ENCODE measurements around the gene BCAS3.

GRCh38 chr17:60863892-60864707 is 186.4 kb downstream of the BCAS3 start:
- TF ChIP-seq CTCF (IDR thresholded peaks at IDR 0.05), result no peak
- no peak for TF ChIP-seq EZH2 (IDR thresholded peaks at IDR 0.05; ENCODE audit: borderline replicate concordance, insufficient read depth, low read depth, low read length, poor library complexity, severe bottlenecking)
